ENCODE measurements around the gene LHFPL6.

GRCh38 chr13:39474600-39474999 is 128.4 kb downstream of the LHFPL6 start:
- TF ChIP-seq CTCF (IDR thresholded peaks at IDR 0.05) = no peak
- no peak for TF ChIP-seq EZH2 (IDR thresholded peaks at IDR 0.05)
